PFSK-1 (cell line): Measurements from ENCODE around the gene SLX1A.

ENCODE experiments used
- FOXP2 ChIP-seq: optimal IDR thresholded peaks from 2 replicates; pipeline ENCODE3; 2011; ENCODE audit warnings: borderline replicate concordance, control low read depth, inconsistent platforms; ENCODE audit not compliant: insufficient read depth; ENCODE audit errors: extremely low read length, extremely low read depth
- POLR2AphosphoS5 ChIP-seq: IDR thresholded peaks from 2 replicates; pipeline ENCODE4 v1.6.1; 2012; ENCODE audit warnings: low read depth, mild to moderate bottlenecking, control low read depth, low read length, moderate library complexity
- SIN3A ChIP-seq: IDR thresholded peaks from 2 replicates; pipeline ENCODE4 v1.6.1; 2012; ENCODE audit warnings: mild to moderate bottlenecking, low read length, moderate library complexity, borderline replicate concordance; ENCODE audit not compliant: insufficient read depth
- TAF1 ChIP-seq: IDR thresholded peaks from 2 replicates; pipeline ENCODE4 v1.6.1; 2012; ENCODE audit warnings: low read length, control low read depth, borderline replicate concordance; ENCODE audit not compliant: insufficient read depth
- TF ChIP-seq, protein P1 (sequence below), 2 experiments: IDR thresholded peaks; 2 replicates each; pipeline versions ENCODE4 v1.6.1 to v1.8.0; 2011 to 2012; ENCODE audit warnings: low read depth in 2 of 2, low read length in 2 of 2, control low read depth in 1 of 2, inconsistent platforms in 1 of 2, mild to moderate bottlenecking in 1 of 2, moderate library complexity in 1 of 2; ENCODE audit not compliant: insufficient read depth in 1 of 2

DNA sequence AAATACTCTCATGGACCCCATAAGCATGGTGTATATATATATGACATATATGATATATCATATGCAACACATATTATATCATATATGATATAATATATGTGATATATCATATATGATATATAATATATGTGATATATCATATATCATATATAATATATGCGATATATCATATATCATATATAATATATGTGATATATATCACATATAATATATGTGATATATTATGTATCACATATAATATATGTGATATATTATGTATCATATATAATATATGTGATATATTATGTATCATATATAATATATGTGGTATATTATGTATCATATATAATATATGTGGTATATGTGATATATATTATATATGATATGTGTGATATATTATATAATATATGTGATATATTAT, 48.8 kb upstream of the SLX1A start:
- TF ChIP-seq SIN3A, result no peak
- TF ChIP-seq, protein P1, sequence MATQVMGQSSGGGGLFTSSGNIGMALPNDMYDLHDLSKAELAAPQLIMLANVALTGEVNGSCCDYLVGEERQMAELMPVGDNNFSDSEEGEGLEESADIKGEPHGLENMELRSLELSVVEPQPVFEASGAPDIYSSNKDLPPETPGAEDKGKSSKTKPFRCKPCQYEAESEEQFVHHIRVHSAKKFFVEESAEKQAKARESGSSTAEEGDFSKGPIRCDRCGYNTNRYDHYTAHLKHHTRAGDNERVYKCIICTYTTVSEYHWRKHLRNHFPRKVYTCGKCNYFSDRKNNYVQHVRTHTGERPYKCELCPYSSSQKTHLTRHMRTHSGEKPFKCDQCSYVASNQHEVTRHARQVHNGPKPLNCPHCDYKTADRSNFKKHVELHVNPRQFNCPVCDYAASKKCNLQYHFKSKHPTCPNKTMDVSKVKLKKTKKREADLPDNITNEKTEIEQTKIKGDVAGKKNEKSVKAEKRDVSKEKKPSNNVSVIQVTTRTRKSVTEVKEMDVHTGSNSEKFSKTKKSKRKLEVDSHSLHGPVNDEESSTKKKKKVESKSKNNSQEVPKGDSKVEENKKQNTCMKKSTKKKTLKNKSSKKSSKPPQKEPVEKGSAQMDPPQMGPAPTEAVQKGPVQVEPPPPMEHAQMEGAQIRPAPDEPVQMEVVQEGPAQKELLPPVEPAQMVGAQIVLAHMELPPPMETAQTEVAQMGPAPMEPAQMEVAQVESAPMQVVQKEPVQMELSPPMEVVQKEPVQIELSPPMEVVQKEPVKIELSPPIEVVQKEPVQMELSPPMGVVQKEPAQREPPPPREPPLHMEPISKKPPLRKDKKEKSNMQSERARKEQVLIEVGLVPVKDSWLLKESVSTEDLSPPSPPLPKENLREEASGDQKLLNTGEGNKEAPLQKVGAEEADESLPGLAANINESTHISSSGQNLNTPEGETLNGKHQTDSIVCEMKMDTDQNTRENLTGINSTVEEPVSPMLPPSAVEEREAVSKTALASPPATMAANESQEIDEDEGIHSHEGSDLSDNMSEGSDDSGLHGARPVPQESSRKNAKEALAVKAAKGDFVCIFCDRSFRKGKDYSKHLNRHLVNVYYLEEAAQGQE (IDR thresholded peaks at IDR 0.05; ENCODE audit: insufficient read depth in 1 of 2, low read depth in 2 of 2, low read length in 2 of 2), result no peak
- TF ChIP-seq TAF1, result no peak
- TF ChIP-seq POLR2AphosphoS5, result no peak
- TF ChIP-seq FOXP2, result no peak
